Erythroblast (primary cell): ENCODE results near the gene P2RY8.
"Not testable (repeated sequence)": the region's sequence is repeated elsewhere in the genome, so short reads cannot be mapped to it uniquely, and the experiment has no call there.

Experiments
- DNase-seq, 2 experiments: peaks; one replicate each; lab custom pipeline; 2025; lab: John Stamatoyannopoulos, UW
- GATA1 ChIP-seq: IDR thresholded peaks from 2 replicates; pipeline ENCODE4 v1.6.1; 2011; ENCODE audit warnings: low read depth, mild to moderate bottlenecking, control low read depth, low read length, moderate library complexity
- POLR2A ChIP-seq: IDR thresholded peaks from 2 replicates; pipeline ENCODE4 v1.6.1; 2011; ENCODE audit warnings: mild to moderate bottlenecking, low read length

P2RY8 gene, protein sequence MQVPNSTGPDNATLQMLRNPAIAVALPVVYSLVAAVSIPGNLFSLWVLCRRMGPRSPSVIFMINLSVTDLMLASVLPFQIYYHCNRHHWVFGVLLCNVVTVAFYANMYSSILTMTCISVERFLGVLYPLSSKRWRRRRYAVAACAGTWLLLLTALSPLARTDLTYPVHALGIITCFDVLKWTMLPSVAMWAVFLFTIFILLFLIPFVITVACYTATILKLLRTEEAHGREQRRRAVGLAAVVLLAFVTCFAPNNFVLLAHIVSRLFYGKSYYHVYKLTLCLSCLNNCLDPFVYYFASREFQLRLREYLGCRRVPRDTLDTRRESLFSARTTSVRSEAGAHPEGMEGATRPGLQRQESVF

DNA sequence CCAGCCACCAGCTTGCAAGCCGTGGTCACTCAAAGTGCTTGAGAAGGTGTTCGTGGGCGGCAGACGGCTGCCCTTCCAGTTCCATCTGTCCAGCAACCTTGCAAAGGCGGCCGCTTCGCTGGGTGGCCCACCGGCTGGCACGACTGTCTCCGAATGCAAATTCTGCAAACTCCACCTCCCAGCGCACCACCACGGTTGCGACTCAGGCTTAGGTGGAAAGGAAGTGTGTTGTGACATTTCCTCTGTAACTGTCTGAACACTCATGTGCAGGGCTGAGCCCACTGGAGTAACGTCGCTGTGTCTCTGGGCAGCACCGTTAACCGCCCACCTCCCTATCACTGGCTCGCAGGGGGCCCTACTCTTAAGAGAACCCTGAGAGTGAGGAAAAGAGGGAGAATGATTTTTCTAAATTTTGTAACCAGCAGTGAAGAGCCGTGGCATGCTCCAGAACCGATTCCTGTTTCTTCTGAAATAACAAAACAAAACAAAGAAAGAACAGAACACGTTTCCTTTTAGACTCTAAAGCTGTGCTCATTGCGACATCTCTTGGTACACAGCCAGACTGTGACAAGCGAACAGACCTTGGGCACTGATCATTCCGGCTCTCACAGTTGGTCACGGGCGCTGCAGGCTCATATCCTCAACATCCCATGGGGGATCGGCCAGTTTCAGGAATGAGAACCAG lies at the start of gene P2RY8:
Gene P2RY8, minus strand, starts transcription at position 155 of the 685 bp plus-strand sequence. CDS start 70,627 bp downstream, outside the sequence.
- peak; percentile 50 for TF ChIP-seq POLR2A
- TF ChIP-seq GATA1 = no peak
- peak; percentile 37 to 40 for DNase-seq

DNA sequence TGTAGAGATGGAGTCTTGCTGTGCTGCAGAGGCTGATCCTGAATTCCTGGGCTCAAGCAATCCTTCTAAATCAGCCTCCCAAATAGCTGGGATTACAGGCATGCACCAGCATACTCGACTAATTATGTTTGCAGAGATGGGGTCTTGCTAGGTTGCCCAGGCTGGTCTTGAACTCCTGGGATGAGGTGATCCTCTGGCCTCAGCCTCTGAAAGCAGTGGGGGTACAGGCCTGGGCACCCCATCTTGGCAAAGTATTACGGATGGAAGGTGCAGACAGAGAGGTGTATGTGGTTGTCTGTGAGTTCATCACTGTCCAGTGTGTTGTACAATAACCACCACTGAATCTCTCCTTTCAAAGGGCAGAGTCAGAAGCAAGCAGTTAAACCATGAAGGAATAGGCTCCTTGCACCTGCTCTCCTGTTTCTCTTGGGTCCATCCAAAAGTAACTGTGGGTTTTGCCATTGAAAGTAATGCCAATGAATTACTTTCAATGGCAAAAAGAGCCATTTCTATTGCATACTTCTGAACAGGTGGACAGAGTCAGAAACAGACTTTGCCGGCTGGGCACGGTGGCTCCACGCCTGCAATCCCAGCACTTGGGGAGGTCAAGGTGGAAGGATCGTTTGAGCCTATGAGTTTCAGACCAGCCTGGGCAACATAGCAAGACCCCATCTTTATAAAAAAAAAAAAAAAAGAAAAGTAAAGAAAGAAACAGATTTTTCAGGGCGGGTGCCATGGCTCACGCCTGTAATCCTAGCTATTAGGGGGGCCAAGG lies 47.4 kb upstream of the P2RY8 start:
- no peak for TF ChIP-seq GATA1
- no peak for TF ChIP-seq POLR2A
- DNase-seq = no peak

DNA sequence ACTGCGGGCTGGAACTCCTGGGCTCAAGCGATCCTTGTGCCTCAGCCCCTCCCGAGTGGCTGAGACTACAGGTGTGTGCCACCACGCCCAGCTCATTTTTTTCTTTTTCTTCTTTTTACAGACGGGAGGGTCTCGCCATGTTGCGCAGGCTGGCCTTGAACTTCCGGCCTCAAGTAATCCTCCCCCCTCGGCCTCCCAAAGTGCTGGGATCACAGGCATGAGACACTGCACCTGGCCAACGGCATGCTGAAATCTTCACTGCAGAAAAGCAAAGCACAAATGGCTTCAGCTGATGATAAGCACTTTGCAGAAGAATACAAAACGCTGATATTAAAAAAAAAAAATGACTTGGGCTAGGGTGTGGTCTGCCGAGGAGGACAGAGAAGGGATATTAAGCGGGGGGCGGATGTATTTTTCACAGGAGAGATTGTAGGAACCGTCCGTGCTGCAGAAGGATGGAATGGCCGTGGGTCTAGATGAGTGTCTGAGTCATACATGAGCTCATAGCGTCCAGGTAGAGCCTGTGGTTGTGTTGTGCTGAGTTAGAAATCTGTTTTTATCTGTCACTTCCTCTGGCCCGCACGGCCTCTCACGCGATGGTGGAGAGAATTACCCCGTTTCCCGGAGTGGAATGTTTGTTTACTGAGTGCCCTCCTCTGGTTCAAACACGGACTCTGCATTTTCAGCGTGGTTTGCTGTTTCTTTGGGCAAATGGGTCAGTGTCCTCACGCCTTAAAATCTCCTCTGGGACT lies 45.9 kb upstream of the P2RY8 start:
- DNase-seq = no peak
- TF ChIP-seq GATA1 = no peak
- TF ChIP-seq POLR2A = no peak

DNA sequence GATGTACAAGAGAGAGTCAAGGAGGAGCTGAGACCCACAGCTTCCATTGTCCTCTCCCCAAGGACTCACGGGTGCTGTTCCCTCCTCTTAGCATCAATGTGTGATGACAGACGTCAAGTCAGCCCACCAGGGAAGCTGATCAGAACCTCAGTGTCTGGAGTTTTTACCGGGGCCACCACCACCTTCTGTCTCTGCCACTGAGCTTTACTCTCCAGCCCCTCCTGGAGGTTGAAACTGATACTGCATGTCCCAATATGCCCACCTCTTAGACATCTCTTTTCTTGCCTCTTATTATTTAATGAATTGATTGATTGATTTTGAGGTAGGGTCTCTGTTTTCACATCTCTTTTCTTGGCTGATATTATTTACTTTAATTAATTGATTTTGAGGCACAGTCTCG lies 44.1 kb upstream of the P2RY8 start:
- DNase-seq = peak; percentile 85 to 86
- no peak for TF ChIP-seq POLR2A

DNA sequence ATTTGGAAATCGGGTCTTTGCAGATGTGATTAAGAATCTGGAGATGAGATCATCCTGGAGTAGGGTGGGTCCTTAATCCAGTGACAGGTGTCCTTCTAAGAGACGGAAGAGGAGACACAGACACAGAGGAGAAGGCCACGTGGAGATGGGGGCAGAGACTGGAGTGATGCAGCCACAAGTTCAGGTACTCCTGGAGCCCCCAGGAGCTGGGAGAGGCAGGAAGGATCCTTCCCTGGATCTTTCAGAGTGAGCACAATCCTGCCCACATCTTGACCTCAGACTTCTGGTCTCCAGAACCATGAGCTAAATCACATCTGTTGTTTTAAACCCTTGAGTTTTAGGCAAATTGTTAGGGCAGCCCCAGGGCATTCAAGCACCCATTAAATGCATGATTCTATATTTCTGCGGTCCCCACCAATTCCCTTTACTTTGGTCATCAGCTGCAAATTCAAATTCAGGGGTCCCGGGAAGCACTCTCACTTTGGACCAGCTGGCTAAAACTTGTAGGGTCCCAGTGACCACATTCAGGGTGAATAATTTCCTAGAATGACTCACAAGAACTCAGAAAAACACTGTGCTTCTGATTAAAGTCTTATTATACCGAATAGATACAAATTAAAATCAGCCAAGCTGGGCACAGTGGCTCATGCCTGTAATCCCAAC lies 41.7 kb upstream of the P2RY8 start:
- TF ChIP-seq GATA1 = no peak
- TF ChIP-seq POLR2A = no peak
- DNase-seq = no peak

DNA sequence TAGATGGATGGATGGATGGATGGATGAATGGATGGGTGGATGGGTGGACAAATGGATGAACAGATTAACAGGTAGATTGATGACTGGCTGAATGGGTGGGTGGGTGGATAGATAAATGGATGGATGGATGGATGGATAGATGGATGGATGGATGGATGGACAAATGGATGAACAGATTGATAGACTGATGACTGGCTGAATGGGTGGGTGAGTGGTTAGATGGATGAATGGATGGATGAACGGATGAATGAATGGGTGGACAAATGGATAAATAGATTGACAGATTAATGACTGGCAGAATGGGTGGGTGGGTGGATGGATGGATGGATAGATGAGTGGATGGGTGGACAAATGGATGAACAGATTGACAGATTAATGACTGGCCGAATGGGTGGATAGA lies 40.9 kb upstream of the P2RY8 start:
- no peak for DNase-seq
- TF ChIP-seq GATA1 (no peak), POLR2A (no peak)

DNA sequence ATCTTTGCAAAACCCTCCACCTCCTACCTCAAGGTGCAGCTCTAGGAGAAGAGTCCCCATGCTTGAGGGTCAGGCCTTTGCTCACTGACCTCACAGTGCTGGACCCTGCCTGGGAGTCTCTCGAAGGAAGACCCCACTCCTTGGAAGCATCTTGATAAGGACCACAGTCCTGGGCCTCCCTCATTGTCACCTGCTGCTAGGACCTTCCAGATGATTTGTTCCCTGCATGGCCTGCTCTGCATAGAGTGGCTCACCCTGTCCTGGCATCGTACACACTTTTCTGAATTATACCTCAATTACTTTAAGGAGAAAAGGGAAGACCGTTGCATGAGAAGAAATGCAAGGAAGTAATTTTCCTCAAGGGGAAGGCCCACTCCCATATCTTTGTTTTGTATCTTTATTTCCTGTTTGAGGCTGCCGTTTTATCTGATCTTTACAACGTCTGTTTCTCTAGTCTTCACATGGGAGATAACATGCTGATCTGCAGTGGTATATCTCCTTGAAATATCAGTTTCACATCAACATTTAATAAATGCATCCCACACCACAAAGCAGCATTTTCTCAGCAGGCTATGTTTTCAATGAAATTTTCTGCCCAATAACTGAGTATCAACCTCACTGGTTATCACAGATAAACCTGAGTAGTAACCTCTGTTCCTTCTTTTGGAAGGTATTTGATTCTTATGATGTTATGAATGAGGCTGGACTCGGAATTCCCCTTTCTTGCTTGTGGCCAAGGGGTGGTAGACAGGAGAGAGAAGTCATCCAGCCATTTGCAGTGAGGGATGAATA lies 39.4 kb upstream of the P2RY8 start:
- TF ChIP-seq POLR2A = no peak
- no peak for TF ChIP-seq GATA1
- no peak for DNase-seq

DNA sequence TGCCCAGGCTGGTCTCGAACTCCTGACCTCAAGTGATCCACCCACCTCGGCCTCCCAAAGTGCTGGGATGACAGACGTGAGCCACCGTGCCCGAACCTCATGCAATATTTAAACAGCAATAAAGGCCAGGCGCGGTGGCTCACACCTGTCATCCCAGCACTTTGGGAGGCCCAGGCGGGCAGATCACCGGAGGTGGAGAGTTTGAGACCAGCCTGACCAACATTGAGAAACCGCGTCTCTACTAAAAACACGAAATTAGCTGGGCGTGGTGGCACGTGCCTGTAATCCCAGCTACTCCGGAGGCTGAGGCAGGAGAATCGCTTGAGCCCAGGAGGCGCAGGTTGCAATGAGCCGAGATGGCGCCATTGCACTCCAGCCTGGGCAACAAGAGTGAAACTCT lies 37.2 kb upstream of the P2RY8 start:
- not testable (repeated sequence) for DNase-seq

DNA sequence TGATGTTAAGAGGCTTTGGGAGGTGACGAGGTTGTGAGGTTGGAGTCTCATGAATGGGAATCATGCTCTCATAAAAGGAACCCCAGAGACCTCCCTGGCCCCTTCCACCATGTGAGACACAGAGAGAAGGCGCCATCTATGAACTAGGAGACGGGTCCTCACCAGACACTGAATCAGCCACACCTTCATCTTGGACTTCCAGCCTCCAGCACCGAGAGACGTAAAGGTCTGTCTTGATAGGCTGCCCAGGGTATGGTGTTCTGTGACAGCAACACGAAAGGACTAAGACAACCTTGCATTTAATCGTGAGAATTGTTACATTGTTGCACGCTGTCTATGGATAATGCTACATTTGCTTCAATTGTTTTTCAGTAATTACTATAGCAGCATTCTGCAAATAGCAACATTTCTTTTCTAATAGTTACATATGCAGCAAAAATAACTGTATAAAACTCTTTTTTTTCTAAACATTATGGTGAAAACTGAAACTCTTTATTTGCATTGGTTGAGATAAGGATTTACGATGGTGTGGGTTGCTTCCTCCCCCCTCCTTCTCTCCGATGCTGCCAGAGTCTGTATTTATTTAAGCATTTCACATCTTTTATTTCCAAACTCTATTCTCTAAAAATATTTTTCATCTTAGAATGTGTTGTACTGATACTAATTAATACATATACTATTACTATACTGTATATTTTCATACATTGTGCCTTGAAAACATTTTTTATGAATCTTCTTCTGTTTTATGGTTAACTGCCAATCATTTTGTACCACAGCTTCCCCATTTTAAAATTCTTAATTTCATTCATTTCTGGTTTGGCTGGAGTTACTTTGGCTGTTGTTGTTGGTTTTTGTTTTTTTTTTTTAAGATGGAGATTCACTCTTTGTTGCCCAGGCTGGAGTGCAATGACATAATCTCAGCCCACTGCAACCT lies 28.0 kb upstream of the P2RY8 start:
- TF ChIP-seq GATA1 (no peak), POLR2A (no peak)
- no peak for DNase-seq

DNA sequence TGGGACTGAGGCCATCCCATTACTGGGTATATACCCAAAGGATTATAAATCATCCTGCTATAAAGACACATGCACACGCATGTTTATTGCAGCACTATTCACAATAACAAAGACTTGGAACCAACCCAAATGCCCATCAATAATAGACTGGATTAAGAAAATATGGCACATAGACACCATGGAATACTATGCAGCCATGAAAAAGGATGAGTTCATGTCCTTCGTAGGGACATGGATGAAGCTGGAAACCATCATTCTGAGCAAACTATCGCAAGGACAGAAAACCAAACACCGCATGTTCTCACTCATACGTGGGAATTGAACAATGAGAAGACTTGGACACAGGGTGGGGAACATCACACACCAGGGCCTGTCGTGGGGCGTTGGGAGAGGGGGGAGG lies 27.1 kb upstream of the P2RY8 start:
- DNase-seq = not testable (repeated sequence)

DNA sequence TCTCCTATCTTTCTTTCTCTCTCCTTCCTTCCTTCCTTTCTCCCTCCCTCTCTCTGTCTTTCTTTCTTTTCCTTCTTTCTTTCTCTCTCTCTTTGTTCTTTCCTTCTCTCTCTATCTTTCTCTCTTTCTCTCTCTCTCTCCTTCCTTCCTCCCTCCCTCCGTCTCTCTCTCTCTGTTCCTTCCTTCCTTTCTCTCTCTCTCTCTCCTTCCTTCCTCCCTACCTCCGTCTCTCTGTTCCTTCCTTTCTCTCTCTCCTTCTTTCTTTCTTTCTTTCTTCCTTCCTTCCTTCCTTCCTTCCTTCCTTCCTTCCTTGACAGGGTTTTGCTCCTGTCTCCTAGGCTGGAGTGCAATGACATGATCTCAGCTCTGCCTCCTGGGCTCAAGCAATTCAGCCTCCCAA lies 24.2 kb upstream of the P2RY8 start:
- no peak for DNase-seq
- TF ChIP-seq POLR2A (no peak), GATA1 (no peak)
